OCI-LY1 (cell line): ENCODE data around the gene RSPH10B.

Experiments used
- EZH2 ChIP-seq: fragments of 200-600 bp; sonication (generic), shearing (Covaris generic); IDR thresholded peaks from 2 replicates; pipeline ENCODE4 v1.8.0; 2017; ENCODE audit warnings: borderline replicate concordance, mixed run types, mild to moderate bottlenecking, antibody characterized with exemption, low read length, moderate library complexity, mixed read lengths
- TF ChIP-seq, protein P1 (sequence below): fragments of 200-600 bp; sonication (generic), shearing (Covaris generic); IDR thresholded peaks from 2 replicates; pipeline ENCODE4 v1.5.1; 2017; ENCODE audit warnings: mild to moderate bottlenecking, antibody characterized with exemption, low read length, moderate library complexity, mixed read lengths

GRCh38 chr7:5892498-5892897 lies 78.0 kb downstream of the RSPH10B start:
- TF ChIP-seq, protein P1, sequence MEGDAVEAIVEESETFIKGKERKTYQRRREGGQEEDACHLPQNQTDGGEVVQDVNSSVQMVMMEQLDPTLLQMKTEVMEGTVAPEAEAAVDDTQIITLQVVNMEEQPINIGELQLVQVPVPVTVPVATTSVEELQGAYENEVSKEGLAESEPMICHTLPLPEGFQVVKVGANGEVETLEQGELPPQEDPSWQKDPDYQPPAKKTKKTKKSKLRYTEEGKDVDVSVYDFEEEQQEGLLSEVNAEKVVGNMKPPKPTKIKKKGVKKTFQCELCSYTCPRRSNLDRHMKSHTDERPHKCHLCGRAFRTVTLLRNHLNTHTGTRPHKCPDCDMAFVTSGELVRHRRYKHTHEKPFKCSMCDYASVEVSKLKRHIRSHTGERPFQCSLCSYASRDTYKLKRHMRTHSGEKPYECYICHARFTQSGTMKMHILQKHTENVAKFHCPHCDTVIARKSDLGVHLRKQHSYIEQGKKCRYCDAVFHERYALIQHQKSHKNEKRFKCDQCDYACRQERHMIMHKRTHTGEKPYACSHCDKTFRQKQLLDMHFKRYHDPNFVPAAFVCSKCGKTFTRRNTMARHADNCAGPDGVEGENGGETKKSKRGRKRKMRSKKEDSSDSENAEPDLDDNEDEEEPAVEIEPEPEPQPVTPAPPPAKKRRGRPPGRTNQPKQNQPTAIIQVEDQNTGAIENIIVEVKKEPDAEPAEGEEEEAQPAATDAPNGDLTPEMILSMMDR: no peak
- no peak for TF ChIP-seq EZH2
